NCI-H748 (cell line): ENCODE measurements around the gene ELMO1.
A peak's percentile ranks its signal among the peaks of the same experiment; 100 is the strongest.

ENCODE experiments used
- DNase-seq: peaks from one replicate; lab custom pipeline; 2025; ENCODE audit not compliant: unreplicated experiment; lab: John Stamatoyannopoulos, UW

Gene ELMO1

DNA sequence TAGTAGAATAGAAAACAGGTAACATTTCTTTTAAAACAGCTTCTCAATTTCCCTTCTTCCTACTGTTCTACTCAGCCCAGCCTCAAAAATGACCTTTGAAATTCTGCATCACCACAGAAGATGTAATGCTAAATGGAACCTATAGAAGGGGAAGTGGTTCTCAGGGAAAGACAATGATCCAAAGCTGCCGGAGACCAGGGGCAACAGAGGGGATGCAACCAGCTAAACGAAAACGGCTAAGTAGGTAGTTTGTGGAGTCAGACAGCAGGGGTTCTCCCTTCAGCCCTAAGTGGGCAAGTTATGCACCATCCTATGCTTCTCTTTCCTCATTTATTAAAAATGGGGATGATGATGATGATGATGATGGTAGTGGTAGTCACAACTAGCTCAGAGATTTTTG lies 214.3 kb downstream of the ELMO1 start:
- no peak for DNase-seq

DNA sequence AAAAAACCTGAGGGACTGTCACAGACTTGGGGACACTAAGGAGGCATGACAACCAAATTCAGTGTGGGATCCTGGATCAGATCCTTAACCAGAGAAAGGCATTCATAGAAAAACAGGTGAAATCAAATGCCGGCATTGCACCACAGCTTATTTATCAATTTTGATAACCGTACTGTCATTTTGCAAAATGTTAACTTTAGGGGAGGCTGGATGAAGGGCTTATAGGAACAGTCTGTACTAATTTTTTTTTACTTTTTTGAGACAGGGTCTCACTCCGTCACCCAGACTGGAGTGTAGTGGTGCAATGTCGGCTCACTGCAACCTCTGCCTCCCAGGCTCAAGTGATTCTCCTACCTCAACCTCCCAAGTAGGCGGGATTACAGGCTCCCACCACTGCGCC lies 217.1 kb downstream of the ELMO1 start:
- no peak for DNase-seq

DNA sequence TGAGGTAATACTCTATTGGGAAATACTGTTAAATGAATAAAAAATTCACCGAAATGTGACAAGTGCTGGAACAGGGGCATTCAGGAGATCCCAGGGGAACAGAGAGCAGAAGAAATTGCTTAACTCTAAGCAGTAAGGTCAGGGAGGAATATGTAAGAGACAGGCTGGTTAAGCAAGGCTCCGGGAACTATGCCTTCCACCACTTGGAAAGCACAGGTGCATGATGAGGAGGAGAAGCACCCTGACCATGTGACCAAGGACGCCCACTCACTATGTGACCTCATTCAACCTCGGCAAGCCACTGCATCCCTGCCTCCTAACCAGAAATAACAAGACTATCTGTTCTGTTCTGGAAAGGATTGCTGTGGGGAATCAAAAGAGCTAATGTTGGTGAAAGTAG lies 218.4 kb downstream of the ELMO1 start:
- DNase-seq, result no peak

DNA sequence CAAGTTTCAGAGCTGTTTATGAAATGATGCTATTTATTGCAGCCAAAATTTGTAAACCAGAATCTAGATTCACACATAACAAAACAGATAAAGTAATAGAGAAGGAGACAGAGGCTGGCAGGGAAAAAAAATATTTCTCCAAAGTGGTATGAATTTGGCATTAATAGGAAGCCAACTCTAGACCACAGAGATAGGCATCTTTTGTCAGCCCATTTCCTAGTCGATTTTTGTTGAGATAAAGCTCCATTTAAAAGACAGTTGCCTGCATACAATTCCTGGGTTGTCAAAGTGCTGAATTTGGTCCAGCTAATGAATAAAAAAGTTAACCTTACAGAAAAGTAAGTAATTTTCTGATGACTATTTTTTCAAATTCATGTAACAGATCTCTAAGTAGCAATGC lies 219.3 kb downstream of the ELMO1 start:
- no peak for DNase-seq

DNA sequence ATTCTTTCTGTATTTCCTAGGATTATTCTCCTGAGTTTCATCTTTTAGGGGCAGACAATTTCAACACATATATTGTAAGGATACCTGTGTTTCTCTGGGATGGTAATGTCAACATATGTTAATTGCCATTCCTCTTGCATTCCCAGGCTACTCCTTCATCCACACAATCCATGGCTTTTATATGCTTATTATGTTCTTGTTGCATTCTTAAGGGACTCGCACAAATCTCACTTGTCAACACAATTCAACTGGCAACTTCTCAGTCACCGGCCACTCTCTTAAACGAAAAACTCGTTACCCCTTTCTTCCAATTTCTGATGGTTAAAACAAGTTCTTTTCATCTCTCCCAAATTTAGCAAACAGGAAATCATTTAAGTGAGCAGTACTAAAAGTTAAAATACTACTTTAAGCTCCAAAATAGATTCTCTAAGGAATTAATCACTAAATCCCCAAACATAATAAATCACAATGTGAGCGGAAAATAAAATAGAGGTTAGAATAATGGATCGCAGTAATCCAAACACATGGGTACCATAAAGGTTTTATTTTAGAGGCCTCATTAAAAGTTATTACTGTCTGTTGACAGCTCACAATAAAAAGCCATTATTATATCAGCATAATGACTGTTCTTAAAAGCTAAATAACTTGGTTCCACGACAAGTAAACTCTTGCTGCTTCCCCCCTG lies 223.2 kb downstream of the ELMO1 start:
- peak; percentile 46 for DNase-seq

DNA sequence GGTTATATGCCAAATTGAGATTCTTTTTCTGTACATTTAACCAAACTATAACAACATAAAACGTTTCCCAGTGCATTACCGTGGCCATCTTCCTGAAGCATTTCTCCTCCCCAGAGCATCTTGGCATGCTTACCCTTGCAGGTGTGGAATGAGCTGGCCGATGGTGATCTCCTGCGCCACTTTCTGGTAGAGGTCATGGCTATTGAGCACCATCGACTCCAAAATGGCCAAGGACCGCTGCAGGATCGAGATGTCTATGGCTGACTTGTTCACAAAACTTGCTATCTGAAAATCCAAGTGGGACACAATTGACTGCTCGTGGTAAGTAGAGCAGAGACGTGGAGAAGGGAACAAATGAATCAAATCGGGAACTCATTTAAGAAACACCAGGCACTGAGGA lies 223.9 kb downstream of the ELMO1 start:
- DNase-seq, result no peak

DNA sequence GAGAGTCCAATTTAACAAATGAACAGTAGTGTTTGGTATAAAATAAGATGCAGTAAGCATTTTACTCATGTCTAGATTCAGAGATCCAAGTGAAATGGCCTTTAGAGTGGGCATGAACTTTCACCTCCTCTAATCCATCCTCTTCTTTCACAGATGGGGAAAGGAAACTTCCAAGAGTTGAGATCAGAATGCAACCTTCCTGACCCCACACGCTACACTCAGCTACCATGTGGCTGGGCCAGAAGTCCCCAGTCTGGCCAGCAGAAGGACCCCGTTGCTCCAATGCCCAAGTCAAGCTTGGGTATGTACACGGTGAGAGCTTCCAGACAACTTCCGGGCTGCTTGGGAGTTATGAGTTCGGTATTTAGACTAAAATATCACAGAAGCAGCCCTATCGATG lies 228.0 kb downstream of the ELMO1 start:
- DNase-seq, result no peak

DNA sequence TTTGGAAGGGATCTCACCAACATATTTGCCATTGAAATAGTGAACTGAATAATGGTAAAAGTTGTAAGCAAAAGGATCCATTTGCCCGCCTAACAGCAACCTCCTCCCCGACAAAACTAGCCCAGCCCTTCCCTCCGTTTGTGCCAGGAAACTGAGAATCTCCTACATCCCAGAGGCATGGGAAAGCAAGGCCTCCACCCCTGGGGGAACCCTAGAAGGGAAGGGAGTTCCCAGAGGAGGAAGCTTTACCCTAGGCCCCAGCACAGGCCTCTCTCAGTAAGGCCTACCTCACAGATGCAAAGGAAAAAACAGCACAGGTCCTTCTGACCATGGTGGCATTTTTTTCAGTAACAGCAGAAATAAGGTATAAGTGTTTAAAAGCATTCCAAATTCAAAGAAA lies 229.7 kb downstream of the ELMO1 start:
- no peak for DNase-seq

DNA sequence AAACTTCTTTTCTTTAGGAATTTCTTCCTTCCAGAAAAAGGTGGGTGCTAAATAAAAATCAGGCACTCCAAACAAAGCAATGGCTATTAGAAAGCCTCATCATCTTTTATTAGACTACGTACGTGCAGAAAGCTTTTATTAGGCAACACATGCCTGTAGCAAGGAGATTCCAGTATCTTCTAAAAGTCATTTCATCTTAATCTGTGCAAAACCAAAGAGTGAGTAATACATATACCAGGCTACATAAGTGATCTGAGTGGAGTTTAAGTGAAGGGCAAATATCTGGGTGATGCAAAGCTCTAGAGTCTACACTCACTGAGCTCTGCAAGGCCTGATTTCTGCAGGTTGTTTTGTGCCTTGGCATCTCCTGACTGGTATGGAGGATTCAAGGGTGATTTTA lies 231.7 kb downstream of the ELMO1 start:
- no peak for DNase-seq

DNA sequence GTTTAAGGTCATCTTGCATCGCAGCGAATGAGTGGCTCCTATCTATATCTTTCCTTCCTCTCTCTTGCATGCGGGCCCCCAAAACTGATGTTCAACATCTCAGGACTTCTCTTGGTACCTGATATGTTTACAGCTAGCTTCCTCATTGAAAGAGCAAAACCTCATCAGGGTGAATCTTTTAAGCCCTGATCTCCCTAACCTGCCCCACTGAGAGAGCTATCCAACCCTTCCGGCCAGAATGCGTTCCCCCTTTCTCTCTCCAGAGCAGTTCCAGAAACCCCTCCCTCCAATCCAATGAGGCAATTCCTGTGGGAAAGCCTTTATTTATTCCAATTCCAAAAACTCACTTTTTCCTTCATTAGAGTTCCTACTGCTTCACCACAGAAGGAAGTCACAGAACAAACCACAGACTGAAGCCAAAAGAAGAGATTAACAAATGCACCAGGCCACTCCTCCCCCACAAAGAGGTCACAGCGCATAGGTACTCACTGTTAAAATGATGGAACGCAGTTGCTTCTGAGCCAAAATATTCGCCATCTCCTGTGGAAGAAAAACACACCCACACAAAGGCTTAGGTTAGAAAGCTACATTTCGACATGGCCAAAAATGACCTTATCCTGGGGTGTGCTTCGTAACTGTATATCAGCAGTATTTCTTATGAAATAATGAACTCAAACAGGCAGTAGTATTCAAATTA lies 232.4 kb downstream of the ELMO1 start:
- no peak for DNase-seq

DNA sequence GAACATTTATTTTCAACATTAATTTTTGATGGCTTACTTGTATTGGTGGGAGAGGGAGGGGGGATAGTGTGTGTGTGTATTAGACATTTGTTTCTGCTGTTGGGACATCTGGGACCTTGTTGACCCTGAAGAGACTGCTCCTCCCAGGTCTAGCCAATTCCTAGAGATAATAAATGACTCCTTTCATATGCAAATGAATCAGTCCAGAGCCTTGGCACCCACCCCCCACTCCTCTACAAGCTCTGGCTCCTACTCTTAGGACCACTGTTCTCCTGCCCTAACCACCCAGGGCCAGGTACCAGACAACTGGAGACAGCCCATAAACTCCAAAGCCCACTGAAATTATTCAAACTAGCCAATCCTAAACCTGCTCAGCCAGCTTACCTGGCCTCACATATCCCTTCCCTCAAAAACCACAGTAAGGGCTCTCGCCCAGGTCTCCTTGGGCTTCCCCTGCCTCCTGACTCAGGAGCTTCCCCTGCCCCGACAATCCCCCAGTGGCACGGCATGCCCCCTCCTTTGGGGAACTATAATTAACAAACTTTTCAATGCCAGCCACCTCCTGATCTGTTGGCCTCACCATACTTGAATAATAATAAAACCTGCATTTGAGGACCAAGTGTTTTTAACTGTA lies 233.3 kb downstream of the ELMO1 start:
- DNase-seq, result no peak

DNA sequence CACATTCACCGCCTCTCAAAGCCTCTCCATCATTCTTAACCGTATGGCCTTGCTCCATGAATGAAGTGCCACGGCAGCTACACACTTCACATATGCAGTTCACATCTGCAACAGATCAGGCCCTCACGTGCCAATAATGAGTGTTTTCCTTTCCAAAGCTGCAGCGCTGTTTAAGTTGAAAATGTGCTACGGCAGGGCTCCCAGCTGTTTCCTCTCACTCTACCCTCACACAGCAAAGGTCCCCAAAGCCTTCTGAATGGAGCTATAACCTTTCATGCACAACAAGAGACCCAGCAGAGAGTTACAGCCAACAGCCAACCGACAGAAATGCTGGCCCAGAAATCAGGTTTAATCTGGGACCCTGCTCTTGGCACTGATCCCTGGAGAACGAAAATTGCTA lies 236.1 kb downstream of the ELMO1 start:
- DNase-seq, result no peak

DNA sequence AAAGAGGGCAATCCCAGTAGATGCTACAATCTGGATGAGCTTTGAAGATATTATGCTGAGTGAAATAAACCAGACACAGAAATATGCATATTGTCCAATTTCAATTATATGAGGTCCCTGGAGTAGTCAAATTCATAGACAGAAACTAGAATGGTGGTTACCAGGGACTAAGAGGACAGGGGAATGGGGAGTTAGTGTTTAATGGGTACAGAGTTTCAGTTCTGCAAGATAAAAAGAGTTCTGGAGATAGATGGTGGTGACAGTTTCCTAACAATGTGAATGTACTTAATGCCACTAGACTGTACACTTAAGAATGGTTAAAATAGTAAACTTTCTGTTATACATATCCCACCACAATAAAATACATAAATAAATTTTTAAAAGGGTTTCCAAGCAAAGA lies 236.6 kb downstream of the ELMO1 start:
- DNase-seq, result no peak

DNA sequence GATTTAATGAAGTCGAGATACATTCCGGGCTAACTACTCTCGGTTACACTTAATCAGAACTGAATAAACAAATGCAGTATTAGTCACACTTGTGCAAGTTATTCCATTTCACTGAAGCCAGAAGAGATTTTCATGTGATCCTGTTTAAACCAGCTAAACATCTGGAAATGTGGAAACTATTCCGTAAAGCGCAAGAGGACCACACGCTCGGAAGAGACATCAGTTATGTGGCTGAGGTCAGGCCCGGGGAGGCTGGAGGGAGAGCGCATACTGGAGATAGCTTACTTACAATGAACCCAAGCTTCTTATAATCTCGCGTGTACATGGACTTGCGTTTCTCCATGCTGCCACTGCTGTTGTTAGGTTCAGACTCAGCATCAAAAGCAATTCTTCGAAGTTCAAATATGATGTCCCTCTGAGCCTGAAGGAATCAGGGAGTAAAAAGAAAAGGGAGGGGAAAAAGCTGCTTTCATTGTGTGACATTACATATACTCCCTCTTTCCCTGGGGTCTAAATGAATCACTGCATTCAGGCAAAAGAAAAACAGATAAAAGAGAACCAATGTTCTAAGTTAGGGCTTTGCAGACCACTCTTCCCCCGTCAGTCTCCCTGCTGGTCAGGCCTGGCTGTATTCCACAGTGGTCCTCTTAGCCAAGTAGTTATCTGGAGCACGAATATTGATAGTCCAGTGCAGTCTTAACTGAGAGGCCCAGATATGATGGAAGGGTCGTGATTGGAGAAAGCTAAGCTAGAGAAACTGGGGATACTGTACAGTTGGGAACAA lies 237.4 kb downstream of the ELMO1 start:
- no peak for DNase-seq

DNA sequence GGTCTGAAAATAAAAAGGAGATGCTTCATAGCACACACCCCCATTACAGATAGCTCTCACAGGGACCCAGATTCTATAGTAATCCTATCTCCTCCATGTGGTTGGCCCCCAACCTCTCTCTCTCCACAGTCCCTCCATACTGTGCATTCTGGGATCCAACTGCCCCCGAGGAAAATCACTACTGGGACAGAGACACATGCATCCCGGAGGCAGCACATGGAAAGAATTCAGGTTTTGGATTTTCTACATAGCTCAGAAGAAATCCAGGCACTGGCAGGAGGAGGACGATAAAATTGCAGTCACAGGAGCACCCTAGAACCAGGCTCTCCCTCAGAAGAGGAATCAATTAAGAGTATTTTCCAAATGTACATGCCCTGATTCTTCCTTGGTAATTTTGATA lies 239.5 kb downstream of the ELMO1 start:
- DNase-seq, result no peak

DNA sequence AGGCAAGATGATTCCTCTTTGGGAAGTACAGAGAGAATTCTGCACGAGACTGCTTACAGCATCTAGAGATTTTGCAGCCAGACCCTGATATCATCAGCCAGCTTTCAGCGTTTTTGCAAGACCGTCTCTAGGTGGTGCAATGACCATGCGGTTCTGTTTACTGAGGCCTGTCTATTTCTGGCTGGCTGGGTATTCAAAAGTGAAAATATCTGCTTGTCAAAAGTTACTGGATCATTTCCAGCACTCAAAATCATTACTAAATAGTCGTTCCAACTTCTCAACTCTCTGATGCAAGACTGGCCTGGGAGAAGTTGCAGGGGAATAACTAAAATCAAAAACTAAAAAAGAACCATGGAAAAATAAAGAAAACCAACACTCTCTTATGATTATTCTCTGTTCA lies 240.1 kb downstream of the ELMO1 start:
- DNase-seq, result peak; percentile 56

DNA sequence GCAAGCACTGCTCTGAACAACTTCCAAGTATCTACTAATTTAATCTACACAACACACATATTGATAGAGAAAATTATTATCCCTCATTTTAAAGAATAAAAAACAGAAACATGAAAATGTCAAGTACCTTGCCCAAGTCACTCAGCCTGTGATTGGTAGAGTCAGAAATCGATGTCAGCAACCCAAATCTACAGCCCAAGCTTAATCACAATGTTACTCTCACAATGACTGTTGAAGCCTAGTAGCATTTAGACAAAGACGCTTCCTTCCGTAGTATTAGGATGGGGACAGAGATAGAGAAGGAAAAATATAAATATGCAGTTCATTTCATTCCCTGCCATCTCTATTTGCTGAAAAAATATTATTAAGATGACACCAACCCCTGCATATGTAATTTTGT lies 242.5 kb downstream of the ELMO1 start:
- no peak for DNase-seq

DNA sequence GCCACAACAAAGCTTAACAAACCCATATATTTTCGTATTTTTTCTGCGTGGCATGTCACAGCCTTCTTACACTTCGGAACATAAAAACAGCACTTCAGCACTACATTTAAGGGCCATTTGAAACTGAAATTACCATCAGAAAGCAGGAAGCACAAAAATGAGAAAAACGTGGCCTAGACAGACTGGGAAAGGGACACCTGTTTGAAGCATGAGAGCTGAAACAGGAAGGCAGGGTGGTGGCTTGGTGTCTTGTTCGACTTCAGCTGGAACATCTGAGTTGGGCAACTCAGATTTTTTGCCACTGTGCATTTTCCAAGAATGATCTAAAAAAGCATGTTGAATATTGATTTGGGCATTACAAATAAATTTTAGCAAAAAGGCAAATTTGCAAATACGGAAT lies 243.2 kb downstream of the ELMO1 start:
- no peak for DNase-seq

DNA sequence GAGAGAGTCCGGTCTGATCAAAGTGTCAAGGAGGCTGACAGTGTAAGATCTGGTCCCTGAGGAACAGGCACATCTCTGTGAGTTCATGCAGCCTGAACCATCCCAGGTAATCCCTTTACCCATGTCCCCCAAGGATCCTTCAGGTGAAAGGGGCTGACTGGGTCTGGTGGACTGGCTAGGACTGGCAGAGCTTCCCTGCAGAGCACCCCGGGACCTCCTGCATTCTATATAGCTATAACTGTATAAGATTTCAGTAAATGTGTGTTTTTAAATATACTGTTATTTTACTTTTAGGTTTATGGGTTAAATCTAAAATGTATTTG lies 246.8 kb downstream of the ELMO1 start:
- DNase-seq, result no peak

DNA sequence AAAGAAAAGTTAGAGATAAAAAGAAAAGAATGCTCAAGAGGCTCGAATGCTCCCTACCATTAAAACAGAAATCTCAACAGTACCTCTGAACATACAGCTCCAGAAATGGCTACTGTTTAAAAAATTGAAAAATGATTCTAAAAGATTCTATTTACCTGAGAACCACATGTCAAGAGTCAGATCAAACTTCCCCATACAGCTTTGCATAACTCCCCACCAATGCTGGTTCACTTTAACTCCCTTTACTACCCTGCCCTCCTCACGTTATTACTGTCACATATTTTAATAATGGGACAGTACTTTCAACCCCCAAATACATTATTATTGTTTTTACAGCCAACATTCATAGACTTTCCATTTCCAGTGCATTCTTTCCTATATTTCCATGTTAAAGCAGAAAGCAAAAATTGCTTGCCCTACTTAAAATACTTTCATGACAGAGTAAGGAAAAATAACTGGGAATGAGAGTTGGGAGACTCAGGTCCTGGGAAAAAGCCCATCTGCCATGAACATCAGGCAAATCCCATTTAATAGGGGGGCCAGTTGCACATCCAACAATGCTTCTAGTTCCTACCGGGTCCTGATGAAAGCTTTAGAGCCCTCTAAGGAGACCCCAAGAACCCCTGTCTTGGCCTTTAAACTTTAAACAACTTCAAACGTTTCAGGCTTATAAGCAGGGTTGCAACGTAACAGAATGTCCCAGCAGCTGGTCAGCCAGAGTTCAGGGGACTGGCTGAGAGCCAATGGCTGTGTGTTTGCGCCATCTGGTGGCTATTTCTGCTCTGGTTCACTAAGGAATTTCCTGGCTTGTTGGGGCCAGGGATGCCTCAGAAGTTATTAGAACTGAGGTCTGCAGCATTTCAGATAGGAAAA lies 247.4 kb downstream of the ELMO1 start:
- DNase-seq, result peak; percentile 72

DNA sequence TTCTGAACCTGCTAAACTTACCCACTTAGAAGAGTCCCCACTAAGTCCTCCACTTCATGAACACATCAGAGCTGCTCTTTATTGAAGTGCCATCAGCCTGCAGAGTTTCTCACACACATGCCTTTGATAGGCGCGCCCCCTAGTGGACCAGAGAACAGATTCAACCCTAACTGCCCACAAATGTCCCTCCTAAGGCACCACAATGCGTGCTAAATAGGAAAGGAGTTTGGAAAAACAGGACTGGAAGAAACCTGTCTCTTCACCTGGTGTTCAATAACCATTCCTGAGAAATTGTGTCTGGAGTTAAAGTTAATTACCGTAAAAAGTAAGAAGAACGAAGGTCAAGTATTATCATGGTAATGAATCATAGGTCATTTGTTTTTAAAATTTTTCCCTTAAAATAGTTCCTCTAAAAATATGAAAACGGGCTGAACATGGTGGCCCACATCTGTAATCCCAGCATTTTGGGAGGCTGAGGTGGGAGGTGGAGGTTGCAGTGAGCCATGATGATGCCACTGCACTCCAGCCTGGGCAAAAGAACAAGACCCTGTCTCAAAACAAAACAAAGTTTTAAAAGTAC lies 249.7 kb downstream of the ELMO1 start:
- peak; percentile 82 for DNase-seq
